Keratinocyte (primary cell): ENCODE results near the gene KIZ. TPM values are rescaled to one million over a fixed set of nuclear protein-coding genes. Genes with fewer than 3 reads are reported as not detected.

ENCODE experiments used
- DNase-seq: peaks from one replicate; pipeline ENCODE4 v3.0.0-alpha.2; 2011; ENCODE audit warnings: low read depth, missing footprints, low spot score
- FAIRE-seq: peaks from 2 replicates; lab custom pipeline; 2011; peaks lifted over from hg19 to GRCh38; lab: Jason Lieb, UNC
- H2AFZ ChIP-seq: 2 replicates; pipeline ENCODE4 v1.6.0; 2012; ENCODE audit warnings: low read length, control low read depth, inconsistent platforms; ENCODE audit not compliant: control insufficient read depth
- H3K27ac ChIP-seq: 2 replicates; pipeline ENCODE4 v1.5.1; 2011; ENCODE audit warnings: low read length; ENCODE audit not compliant: control insufficient read depth, insufficient read depth
- H3K27me3 ChIP-seq: 3 replicates; pipeline ENCODE4 v1.6.0; 2011; ENCODE audit warnings: low read length; ENCODE audit not compliant: control insufficient read depth, insufficient read depth; ENCODE audit errors: extremely low read depth
- H3K36me3 ChIP-seq, 2 experiments: 2 replicates in 1 of 2; 3 replicates in 1 of 2; pipeline ENCODE4 v1.5.1; 2011; ENCODE audit warnings: low read length in 2 of 2, mild to moderate bottlenecking in 1 of 2; ENCODE audit not compliant: control insufficient read depth in 2 of 2, insufficient read depth in 2 of 2; ENCODE audit errors: extremely low read depth in 1 of 2
- H3K4me1 ChIP-seq: 3 replicates; pipeline ENCODE4 v1.5.1; 2011; ENCODE audit warnings: low read length; ENCODE audit not compliant: control insufficient read depth, insufficient read depth; ENCODE audit errors: extremely low read depth
- H3K4me2 ChIP-seq: 3 replicates; pipeline ENCODE4 v1.6.0; 2011; ENCODE audit warnings: low read depth, low read length; ENCODE audit not compliant: control insufficient read depth, insufficient read depth; ENCODE audit errors: extremely low read depth
- H3K4me3 ChIP-seq, 3 experiments: fragments of 200-600 bp in 1 of 3; sonication (generic) in 1 of 3; 2 replicates in 2 of 3; 3 replicates in 1 of 3; pipeline ENCODE4 v1.5.1; 2011 to 2016; ENCODE audit warnings: low read length in 3 of 3, mild to moderate bottlenecking in 3 of 3, control low read depth in 2 of 3, inconsistent platforms in 1 of 3, low read depth in 1 of 3, mixed read lengths in 1 of 3, mixed run types in 1 of 3, moderate library complexity in 1 of 3; ENCODE audit not compliant: control insufficient read depth in 2 of 3, insufficient read depth in 2 of 3; ENCODE audit errors: extremely low read depth in 1 of 3
- H3K79me2 ChIP-seq: 2 replicates; pipeline ENCODE4 v1.6.0; 2012; ENCODE audit warnings: low read length; ENCODE audit not compliant: control insufficient read depth, insufficient read depth
- H3K9ac ChIP-seq: 3 replicates; pipeline ENCODE4 v1.6.0; 2011; ENCODE audit warnings: low read length; ENCODE audit not compliant: control insufficient read depth, insufficient read depth; ENCODE audit errors: extremely low read depth
- H3K9me1 ChIP-seq: 3 replicates; pipeline ENCODE4 v1.6.0; 2011; ENCODE audit warnings: low read length; ENCODE audit not compliant: control insufficient read depth, insufficient read depth; ENCODE audit errors: extremely low read depth
- H3K9me3 ChIP-seq: 2 replicates; pipeline ENCODE4 v1.5.1; 2012; ENCODE audit warnings: low read depth, low read length; ENCODE audit not compliant: control insufficient read depth
- H4K20me1 ChIP-seq: 3 replicates; pipeline ENCODE4 v1.6.0; 2011; ENCODE audit warnings: low read length; ENCODE audit not compliant: control insufficient read depth, insufficient read depth; ENCODE audit errors: extremely low read depth
- EZH2 ChIP-seq: IDR thresholded peaks from one replicate; pipeline ENCODE4 v1.6.1; 2012; ENCODE audit warnings: inconsistent platforms, mild to moderate bottlenecking, low read length, moderate library complexity
- dilution Hi-C: fragments of 300-500 bp; cut with MboI; formaldehyde crosslinking; loops from one replicate; pipeline ENCODE4 v1.7.0; 2020; ENCODE audit warnings: low sequenced_read_pairs; ENCODE audit not compliant: extremely low pct_ligation_motif_present
- polyA plus RNA-seq, 5 experiments: library from polyadenylated mRNA; depleted of rRNA in 3 of 5; stranded (reverse) in 3 of 5; stranded (forward) in 1 of 5; unstranded in 1 of 5; fragments of >200 nt; gene quantifications; 1 replicate in 1 of 5; 2 replicates in 3 of 5; 3 replicates in 1 of 5; pipeline versions ENCODE4 v1.2.1 to v1.2.3, GENCODE V29; 2011 to 2012; ENCODE audit warnings: missing spikeins in 2 of 5, low read depth in 1 of 5, low replicate concordance in 1 of 5
- TF ChIP-seq, protein P1 (sequence below), 3 experiments: IDR thresholded peaks in 1 of 3; conservative IDR thresholded peaks in 1 of 3; optimal IDR thresholded peaks in 1 of 3; 2 replicates in 2 of 3; 3 replicates in 1 of 3; pipeline versions ENCODE3 to v1.5.1; 2011; ENCODE audit warnings: low read length in 3 of 3, mild to moderate bottlenecking in 3 of 3, moderate library complexity in 2 of 3, control low read depth in 1 of 3, inconsistent platforms in 1 of 3; ENCODE audit not compliant: insufficient read depth in 2 of 3; ENCODE audit errors: extremely low read depth in 1 of 3

Gene KIZ
- polyA plus RNA-seq, 1 donor (not counting 4 experiments of a cell fraction or from before 2014, with no cell fraction given): 21.3 TPM

DNA sequence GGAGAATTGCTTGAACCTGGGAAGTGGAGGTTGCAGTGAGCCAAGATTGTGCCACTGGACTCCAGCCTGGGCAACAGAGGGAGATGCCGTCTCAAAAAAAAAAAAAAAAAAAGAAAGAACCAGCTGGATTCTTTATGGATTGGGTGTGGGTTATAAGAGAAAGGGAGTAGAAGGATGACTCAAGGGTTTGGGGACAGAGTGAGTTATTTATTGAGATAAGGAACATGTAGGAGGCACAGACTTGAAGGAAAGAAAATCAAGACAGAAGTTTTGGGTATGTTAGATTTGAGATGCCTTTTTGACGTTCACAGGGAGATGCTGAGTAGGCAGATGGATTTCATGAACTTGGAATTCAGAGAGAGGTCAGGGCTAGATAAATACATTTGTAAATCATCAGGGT is 47.6 kb downstream of the KIZ start:
- H3K27ac ChIP-seq: no peak overlapping the region
- H3K9me1 ChIP-seq: no peaks in the 10 kb centered on the region
- no peak overlapping the region for H3K9ac ChIP-seq
- no peaks in the 10 kb centered on the region for H3K4me1 ChIP-seq
- TF ChIP-seq, protein P1, sequence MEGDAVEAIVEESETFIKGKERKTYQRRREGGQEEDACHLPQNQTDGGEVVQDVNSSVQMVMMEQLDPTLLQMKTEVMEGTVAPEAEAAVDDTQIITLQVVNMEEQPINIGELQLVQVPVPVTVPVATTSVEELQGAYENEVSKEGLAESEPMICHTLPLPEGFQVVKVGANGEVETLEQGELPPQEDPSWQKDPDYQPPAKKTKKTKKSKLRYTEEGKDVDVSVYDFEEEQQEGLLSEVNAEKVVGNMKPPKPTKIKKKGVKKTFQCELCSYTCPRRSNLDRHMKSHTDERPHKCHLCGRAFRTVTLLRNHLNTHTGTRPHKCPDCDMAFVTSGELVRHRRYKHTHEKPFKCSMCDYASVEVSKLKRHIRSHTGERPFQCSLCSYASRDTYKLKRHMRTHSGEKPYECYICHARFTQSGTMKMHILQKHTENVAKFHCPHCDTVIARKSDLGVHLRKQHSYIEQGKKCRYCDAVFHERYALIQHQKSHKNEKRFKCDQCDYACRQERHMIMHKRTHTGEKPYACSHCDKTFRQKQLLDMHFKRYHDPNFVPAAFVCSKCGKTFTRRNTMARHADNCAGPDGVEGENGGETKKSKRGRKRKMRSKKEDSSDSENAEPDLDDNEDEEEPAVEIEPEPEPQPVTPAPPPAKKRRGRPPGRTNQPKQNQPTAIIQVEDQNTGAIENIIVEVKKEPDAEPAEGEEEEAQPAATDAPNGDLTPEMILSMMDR (optimal IDR thresholded peaks at IDR 0.05 in 1 of 3, IDR thresholded peaks at IDR 0.05 in 1 of 3, conservative IDR thresholded peaks at IDR 0.05 in 1 of 3; ENCODE audit: extremely low read depth in 1 of 3, insufficient read depth in 2 of 3, low read length in 3 of 3): no peak
- no peak for TF ChIP-seq EZH2
- no peaks in the 10 kb centered on the region for H3K79me2 ChIP-seq
- FAIRE-seq (no peak), DNase-seq (no peak)
- no peak overlapping the region for H2AFZ ChIP-seq
- no peak overlapping the region for H3K4me2 ChIP-seq
- no peaks in the 10 kb centered on the region for H3K36me3 ChIP-seq
- no peaks in the 10 kb centered on the region for H3K9me3 ChIP-seq
- no peak overlapping the region for H3K4me3 ChIP-seq
- H4K20me1 ChIP-seq: no peaks in the 10 kb centered on the region
- no peaks in the 10 kb centered on the region for H3K27me3 ChIP-seq
- dilution Hi-C loops: no loop called here

DNA sequence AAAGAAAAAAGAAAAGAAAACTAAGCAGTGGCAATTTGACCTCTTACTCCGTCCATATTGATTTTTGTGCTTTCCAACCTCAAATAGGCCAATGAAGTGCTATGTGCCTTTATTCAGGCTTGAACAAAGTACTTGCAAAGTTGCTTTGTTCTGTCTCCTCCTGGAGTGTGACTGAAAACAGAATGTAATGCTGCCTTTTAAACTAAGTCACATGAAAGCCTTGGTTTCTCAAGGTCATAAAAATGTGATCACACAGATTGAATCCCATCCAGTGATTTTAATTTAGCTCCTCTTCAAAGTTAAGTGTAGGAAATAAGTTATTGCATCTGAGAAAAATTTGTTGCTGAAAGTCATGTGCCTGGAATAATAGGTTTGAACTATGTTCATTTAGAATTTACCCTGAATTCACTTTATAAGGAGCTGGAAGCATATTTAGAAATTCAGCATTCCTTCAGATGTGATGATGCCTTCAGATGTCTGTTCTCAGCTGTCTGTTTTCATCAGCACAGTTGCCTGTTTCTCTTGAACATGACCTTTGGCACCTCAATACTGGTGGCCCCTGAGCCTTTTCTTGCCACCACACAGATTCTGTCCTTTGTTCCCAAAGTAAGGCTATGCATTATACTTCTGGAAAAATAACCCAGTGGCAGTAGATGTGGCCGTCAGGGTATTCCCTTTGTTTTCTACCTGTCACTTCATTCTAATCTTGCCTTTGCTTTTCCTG is 48.8 kb downstream of the KIZ start:
- H3K36me3 ChIP-seq: no peaks in the 10 kb centered on the region
- H3K27ac ChIP-seq: no peak overlapping the region
- no peak overlapping the region for H3K4me3 ChIP-seq
- H3K79me2 ChIP-seq: no peaks in the 10 kb centered on the region
- no peak overlapping the region for H2AFZ ChIP-seq
- no peak overlapping the region for H3K4me2 ChIP-seq
- no peaks in the 10 kb centered on the region for H3K27me3 ChIP-seq
- no peaks in the 10 kb centered on the region for H4K20me1 ChIP-seq
- dilution Hi-C loops: no loop called here
- H3K9me1 ChIP-seq: no peaks in the 10 kb centered on the region
- no peak overlapping the region for H3K9ac ChIP-seq
- DNase-seq (no peak), FAIRE-seq (no peak)
- no peaks in the 10 kb centered on the region for H3K4me1 ChIP-seq
- no peaks in the 10 kb centered on the region for H3K9me3 ChIP-seq
- no peak for TF ChIP-seq EZH2
- TF ChIP-seq, protein P1 (optimal IDR thresholded peaks at IDR 0.05 in 1 of 3, IDR thresholded peaks at IDR 0.05 in 1 of 3, conservative IDR thresholded peaks at IDR 0.05 in 1 of 3; ENCODE audit: extremely low read depth in 1 of 3, insufficient read depth in 2 of 3, low read length in 3 of 3): no peak
